ENCODE data around the gene MTRFR.

DNA sequence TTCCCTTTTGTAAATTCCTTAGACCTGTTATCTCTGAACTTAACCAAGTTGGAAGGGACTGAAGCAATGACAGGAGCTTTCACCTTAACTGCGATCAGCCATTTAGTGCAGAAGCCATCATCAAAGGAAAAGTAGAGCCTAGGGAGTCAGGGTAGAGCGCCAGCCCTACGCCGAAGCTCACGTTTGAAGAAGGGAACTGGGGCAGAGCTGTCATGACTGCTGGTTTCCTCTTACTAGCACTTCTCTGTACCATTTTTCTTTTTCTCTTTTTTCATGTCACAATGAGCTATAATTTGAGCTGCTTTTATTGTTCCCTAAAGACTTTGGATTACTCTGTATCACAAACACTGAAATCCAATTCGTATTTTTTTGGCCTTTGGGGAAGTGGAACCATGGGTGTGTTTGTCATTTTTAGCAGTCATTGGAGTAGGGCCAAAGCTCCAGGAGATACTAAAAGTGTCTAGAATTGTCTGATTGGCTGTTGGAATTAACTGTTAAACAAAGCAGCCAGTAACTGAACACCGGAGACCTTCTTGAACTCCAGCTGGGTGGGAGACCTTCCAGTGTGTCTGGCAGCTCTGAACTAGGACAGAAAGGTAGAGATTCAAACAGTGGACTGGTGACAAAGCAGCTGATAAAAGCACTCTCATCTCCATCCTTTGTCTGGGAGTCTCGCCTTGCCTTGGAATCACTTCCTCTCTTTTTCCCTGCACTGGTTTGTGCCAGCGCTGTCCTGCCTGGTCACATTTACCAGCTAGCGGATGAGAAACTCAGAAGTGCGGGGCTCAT is 9.1 kb downstream of the MTRFR start:
- TF ChIP-seq, protein P1, sequence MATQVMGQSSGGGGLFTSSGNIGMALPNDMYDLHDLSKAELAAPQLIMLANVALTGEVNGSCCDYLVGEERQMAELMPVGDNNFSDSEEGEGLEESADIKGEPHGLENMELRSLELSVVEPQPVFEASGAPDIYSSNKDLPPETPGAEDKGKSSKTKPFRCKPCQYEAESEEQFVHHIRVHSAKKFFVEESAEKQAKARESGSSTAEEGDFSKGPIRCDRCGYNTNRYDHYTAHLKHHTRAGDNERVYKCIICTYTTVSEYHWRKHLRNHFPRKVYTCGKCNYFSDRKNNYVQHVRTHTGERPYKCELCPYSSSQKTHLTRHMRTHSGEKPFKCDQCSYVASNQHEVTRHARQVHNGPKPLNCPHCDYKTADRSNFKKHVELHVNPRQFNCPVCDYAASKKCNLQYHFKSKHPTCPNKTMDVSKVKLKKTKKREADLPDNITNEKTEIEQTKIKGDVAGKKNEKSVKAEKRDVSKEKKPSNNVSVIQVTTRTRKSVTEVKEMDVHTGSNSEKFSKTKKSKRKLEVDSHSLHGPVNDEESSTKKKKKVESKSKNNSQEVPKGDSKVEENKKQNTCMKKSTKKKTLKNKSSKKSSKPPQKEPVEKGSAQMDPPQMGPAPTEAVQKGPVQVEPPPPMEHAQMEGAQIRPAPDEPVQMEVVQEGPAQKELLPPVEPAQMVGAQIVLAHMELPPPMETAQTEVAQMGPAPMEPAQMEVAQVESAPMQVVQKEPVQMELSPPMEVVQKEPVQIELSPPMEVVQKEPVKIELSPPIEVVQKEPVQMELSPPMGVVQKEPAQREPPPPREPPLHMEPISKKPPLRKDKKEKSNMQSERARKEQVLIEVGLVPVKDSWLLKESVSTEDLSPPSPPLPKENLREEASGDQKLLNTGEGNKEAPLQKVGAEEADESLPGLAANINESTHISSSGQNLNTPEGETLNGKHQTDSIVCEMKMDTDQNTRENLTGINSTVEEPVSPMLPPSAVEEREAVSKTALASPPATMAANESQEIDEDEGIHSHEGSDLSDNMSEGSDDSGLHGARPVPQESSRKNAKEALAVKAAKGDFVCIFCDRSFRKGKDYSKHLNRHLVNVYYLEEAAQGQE (IDR thresholded peaks at IDR 0.05): no peak
- TF ChIP-seq, protein P2, sequence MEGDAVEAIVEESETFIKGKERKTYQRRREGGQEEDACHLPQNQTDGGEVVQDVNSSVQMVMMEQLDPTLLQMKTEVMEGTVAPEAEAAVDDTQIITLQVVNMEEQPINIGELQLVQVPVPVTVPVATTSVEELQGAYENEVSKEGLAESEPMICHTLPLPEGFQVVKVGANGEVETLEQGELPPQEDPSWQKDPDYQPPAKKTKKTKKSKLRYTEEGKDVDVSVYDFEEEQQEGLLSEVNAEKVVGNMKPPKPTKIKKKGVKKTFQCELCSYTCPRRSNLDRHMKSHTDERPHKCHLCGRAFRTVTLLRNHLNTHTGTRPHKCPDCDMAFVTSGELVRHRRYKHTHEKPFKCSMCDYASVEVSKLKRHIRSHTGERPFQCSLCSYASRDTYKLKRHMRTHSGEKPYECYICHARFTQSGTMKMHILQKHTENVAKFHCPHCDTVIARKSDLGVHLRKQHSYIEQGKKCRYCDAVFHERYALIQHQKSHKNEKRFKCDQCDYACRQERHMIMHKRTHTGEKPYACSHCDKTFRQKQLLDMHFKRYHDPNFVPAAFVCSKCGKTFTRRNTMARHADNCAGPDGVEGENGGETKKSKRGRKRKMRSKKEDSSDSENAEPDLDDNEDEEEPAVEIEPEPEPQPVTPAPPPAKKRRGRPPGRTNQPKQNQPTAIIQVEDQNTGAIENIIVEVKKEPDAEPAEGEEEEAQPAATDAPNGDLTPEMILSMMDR (IDR thresholded peaks at IDR 0.05; ENCODE audit: low read depth, low read length, missing input control): no peak
- TF ChIP-seq RAD21 (IDR thresholded peaks at IDR 0.05): no peak
- no peak for TF ChIP-seq GABPA (IDR thresholded peaks at IDR 0.05 in 1 of 2, conservative IDR thresholded peaks at IDR 0.05 in 1 of 2)
- TF ChIP-seq EGR1 (IDR thresholded peaks at IDR 0.05; ENCODE audit: low read depth in 2 of 2): no peak
